OCI-LY1 (cell line): ENCODE data around the gene ZNF536.

ENCODE experiments used
- H2AFZ ChIP-seq: fragments of 200-600 bp; sonication (generic), shearing (Covaris generic); 2 replicates; pipeline ENCODE4 v1.6.0; 2014; ENCODE audit warnings: antibody characterized with exemption, mild to moderate bottlenecking, low read length
- H3F3A ChIP-seq: fragments of 200-600 bp; sonication (generic), shearing (Covaris generic); 2 replicates; pipeline ENCODE4 v1.6.0; 2014; ENCODE audit warnings: mild to moderate bottlenecking, antibody characterized with exemption, low read length, moderate library complexity; ENCODE audit not compliant: insufficient read depth
- H3K27ac ChIP-seq: fragments of 200-600 bp; sonication (generic); 2 replicates; pipeline ENCODE4 v1.5.1; 2014; ENCODE audit warnings: low read length, mixed run types, mild to moderate bottlenecking, low read depth; ENCODE audit not compliant: poor library complexity, severe bottlenecking
- H3K27me3 ChIP-seq: fragments of 200-600 bp; sonication (generic); 2 replicates; pipeline ENCODE4 v1.6.0; 2014; ENCODE audit warnings: antibody characterized with exemption, mild to moderate bottlenecking, low read length, moderate library complexity; ENCODE audit not compliant: insufficient read depth
- H3K36me3 ChIP-seq: fragments of 200-600 bp; sonication (generic); 2 replicates; pipeline ENCODE4 v1.6.1; 2014; ENCODE audit warnings: mild to moderate bottlenecking, antibody characterized with exemption, low read length, moderate library complexity, mixed read lengths; ENCODE audit not compliant: insufficient read depth
- H3K4me1 ChIP-seq: fragments of 200-600 bp; sonication (generic); 2 replicates; pipeline ENCODE4 v1.5.1; 2014; ENCODE audit warnings: mild to moderate bottlenecking, low read length, moderate library complexity; ENCODE audit not compliant: insufficient read depth, severe bottlenecking
- H3K4me2 ChIP-seq: fragments of 200-600 bp; sonication (generic), shearing (Covaris generic); 2 replicates; pipeline ENCODE4 v1.6.1; 2014; ENCODE audit warnings: low read length
- H3K4me3 ChIP-seq: fragments of 200-600 bp; sonication (generic); 2 replicates; pipeline ENCODE4 v1.5.1; 2014; ENCODE audit warnings: low read length, low read depth, mild to moderate bottlenecking, mixed read lengths; ENCODE audit not compliant: poor library complexity, severe bottlenecking
- H3K79me2 ChIP-seq: fragments of 200-600 bp; shearing (Covaris generic); 2 replicates; pipeline ENCODE4 v1.6.1; 2016; ENCODE audit warnings: mixed run types, low read length, mixed read lengths; ENCODE audit not compliant: insufficient read depth
- H3K9ac ChIP-seq: fragments of 200-600 bp; sonication (generic), shearing (Covaris generic); 2 replicates; pipeline ENCODE4 v1.6.1; 2014; ENCODE audit warnings: mild to moderate bottlenecking, low read length, mixed read lengths
- H3K9me2 ChIP-seq: fragments of 200-600 bp; sonication (generic), shearing (Covaris generic); 2 replicates; pipeline ENCODE4 v1.6.1; 2014; ENCODE audit warnings: low read depth, mild to moderate bottlenecking, low read length, mixed read lengths
- H3K9me3 ChIP-seq: fragments of 200-600 bp; shearing (Covaris generic); 2 replicates; pipeline ENCODE4 v1.6.1; 2014; ENCODE audit warnings: low read length, mixed read lengths
- H4K20me1 ChIP-seq: fragments of 200-600 bp; sonication (generic), shearing (Covaris generic); 2 replicates; pipeline ENCODE4 v1.6.0; 2016; ENCODE audit warnings: mild to moderate bottlenecking, low read length; ENCODE audit not compliant: insufficient read depth
- CTCF ChIP-seq: fragments of 200-600 bp; sonication (generic), shearing (Covaris generic); IDR thresholded peaks from 2 replicates; pipeline ENCODE4 v1.5.1; 2017; ENCODE audit warnings: mild to moderate bottlenecking, antibody characterized with exemption, low read length, moderate library complexity, mixed read lengths
- EZH2 ChIP-seq: fragments of 200-600 bp; sonication (generic), shearing (Covaris generic); IDR thresholded peaks from 2 replicates; pipeline ENCODE4 v1.8.0; 2017; ENCODE audit warnings: borderline replicate concordance, mixed run types, mild to moderate bottlenecking, antibody characterized with exemption, low read length, moderate library complexity, mixed read lengths

Gene ZNF536

DNA sequence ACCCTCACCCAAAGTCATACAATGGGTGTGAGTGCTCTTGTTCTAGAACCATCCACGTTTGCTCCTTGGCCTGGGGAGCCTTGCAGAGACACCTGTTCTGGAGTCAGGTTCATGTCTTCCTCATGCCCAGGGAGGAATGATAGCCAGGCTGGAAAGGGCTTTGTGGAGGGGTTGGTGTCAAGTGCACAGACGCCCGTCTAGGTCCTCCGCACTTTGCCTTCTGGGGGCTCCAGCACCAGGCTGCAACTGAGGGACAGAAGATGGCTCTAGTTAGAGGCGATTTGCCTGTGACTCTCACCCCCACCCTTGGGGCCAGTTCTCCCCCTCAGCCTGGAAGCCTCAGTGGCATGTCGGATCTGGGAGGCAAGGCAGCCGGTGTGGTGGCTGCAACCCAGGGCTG, 47.2 kb upstream of the ZNF536 start:
- H3K79me2 ChIP-seq, result no peaks in the 10 kb centered on the region
- no peaks in the 10 kb centered on the region for H3K9me3 ChIP-seq
- H3K9me2 ChIP-seq, result no peaks in the 10 kb centered on the region
- no peak overlapping the region for H3K9ac ChIP-seq
- no peak overlapping the region for H3K4me2 ChIP-seq
- H3K27ac ChIP-seq, result no peak overlapping the region
- no peak overlapping the region for H2AFZ ChIP-seq
- TF ChIP-seq CTCF, result no peak
- H3F3A ChIP-seq, result no peaks in the 10 kb centered on the region
- H3K4me3 ChIP-seq, result no peak overlapping the region
- H3K27me3 ChIP-seq, result no peaks in the 10 kb centered on the region
- H4K20me1 ChIP-seq, result no peaks in the 10 kb centered on the region
- no peaks in the 10 kb centered on the region for H3K4me1 ChIP-seq
- H3K36me3 ChIP-seq, result no peaks in the 10 kb centered on the region

GRCh38 chr19:30325676-30326392, 46.4 kb upstream of the ZNF536 start:
- H4K20me1 ChIP-seq, result no peaks in the 10 kb centered on the region
- H3F3A ChIP-seq, result no peaks in the 10 kb centered on the region
- H3K27me3 ChIP-seq, result no peaks in the 10 kb centered on the region
- H3K4me3 ChIP-seq, result no peak overlapping the region
- H2AFZ ChIP-seq, result no peak overlapping the region
- TF ChIP-seq CTCF (no peak), EZH2 (no peak)
- H3K9me2 ChIP-seq, result no peaks in the 10 kb centered on the region
- no peak overlapping the region for H3K9ac ChIP-seq
- H3K9me3 ChIP-seq, result no peaks in the 10 kb centered on the region
- H3K79me2 ChIP-seq, result no peaks in the 10 kb centered on the region
- no peaks in the 10 kb centered on the region for H3K4me1 ChIP-seq
- H3K4me2 ChIP-seq, result no peak overlapping the region
- no peak overlapping the region for H3K27ac ChIP-seq
- no peaks in the 10 kb centered on the region for H3K36me3 ChIP-seq

DNA sequence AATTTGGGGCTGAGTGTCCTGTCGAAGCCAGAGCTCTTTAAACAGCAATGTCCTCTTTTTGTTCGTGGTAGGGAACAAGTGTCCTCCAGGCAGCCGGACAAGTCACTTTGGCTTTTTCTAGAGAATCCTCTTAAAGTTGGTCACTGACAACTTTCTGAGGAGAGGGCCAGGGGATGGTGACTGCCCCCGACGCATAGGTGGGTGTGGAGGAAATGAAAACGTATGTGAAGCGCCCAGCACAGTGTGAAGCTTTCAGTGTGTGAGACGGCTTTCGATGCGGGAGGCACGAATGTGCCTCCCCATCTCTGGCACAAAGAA, 45.8 kb upstream of the ZNF536 start:
- Histone ChIP-seq H3F3A (no peaks in the 10 kb centered on the region), H4K20me1 (no peaks in the 10 kb centered on the region), H3K9me3 (no peaks in the 10 kb centered on the region), H2AFZ (no peak overlapping the region), H3K79me2 (no peaks in the 10 kb centered on the region), H3K27me3 (no peaks in the 10 kb centered on the region), H3K4me2 (no peak overlapping the region), H3K27ac (no peak overlapping the region), H3K4me3 (no peak overlapping the region), H3K9ac (no peak overlapping the region), H3K4me1 (no peaks in the 10 kb centered on the region), H3K9me2 (no peaks in the 10 kb centered on the region), H3K36me3 (no peaks in the 10 kb centered on the region)
- TF ChIP-seq EZH2, result no peak
- no peak for TF ChIP-seq CTCF
